Type B pancreatic cell (in vitro differentiated cells): ENCODE data around the gene XYLT1. TPM values are rescaled to one million over a fixed set of nuclear protein-coding genes. Genes with fewer than 3 reads are reported as not detected.

Experiments used
- DNase-seq: peaks from one replicate; pipeline ENCODE4 v3.0.0; 2021; ENCODE audit warnings: mixed read lengths; ENCODE audit not compliant: unreplicated experiment; ENCODE audit errors: extremely low spot score
- H3K27ac Mint-ChIP-seq: 2 replicates; pipeline ENCODE4 v1.8.0; 2021; ENCODE audit warnings: mild to moderate bottlenecking, mixed read lengths
- H3K27me3 Mint-ChIP-seq: 2 replicates; pipeline ENCODE4 v1.8.0; 2021; ENCODE audit warnings: mixed read lengths
- H3K36me3 Mint-ChIP-seq: 2 replicates; pipeline ENCODE4 v1.8.0; 2021; ENCODE audit warnings: mixed read lengths
- H3K4me1 Mint-ChIP-seq: one replicate; pipeline ENCODE4 v1.8.0; 2021; ENCODE audit warnings: mixed read lengths; ENCODE audit not compliant: unreplicated experiment
- H3K4me3 Mint-ChIP-seq: 2 replicates; pipeline ENCODE4 v1.8.0; 2021; ENCODE audit warnings: mild to moderate bottlenecking, mixed read lengths
- H3K9me3 Mint-ChIP-seq: 2 replicates; pipeline ENCODE4 v1.8.0; 2021; ENCODE audit warnings: mixed read lengths
- CTCF ChIP-seq: fragments of 200-600 bp; sonication (generic); conservative IDR thresholded peaks from 2 replicates; pipeline ENCODE4 v1.5.0; 2021; ENCODE audit warnings: antibody characterized with exemption, mild to moderate bottlenecking
- total RNA-seq: library from RNA; stranded (reverse); gene quantifications from 2 replicates; pipeline ENCODE4 v1.2.1, GENCODE V29; 2021; ENCODE audit warnings: low replicate concordance

XYLT1 gene
- total RNA-seq, 1 donor from 2014 or later = 14.9 TPM

- TF ChIP-seq CTCF = no peak
- peaks cover 6% of the 10 kb centered on the region for H3K27me3 Mint-ChIP-seq
- no peak overlapping the region for H3K4me3 Mint-ChIP-seq
- no peaks in the 10 kb centered on the region for H3K36me3 Mint-ChIP-seq
- DNase-seq = no peak
- H3K27ac Mint-ChIP-seq = no peak overlapping the region
- H3K9me3 Mint-ChIP-seq = peaks cover 8% of the 10 kb centered on the region
- H3K4me1 Mint-ChIP-seq = no peaks in the 10 kb centered on the region
These were observed 388.5 kb downstream of the XYLT1 start for GRCh38 chr16:17082095-17082882.

DNA sequence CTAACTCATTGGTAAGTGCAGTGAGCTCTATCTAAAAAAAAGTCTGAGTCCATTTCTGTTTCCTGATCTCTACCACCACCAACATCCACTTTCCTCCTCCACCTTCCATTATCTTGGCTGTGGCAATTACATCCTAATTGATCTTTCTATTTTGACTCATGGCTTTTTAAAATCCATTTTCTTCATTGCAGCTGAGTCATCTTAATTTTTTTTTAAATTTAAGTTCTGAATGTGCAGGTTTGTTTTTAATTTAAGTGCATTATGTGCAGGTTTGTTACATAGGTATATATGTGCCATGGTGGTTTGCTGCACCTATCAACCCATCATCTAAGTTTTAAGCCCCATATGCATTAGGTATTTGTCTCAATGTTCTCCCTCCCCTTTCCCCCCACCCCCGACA lies 390.7 kb downstream of the XYLT1 start:
- no peak overlapping the region for H3K27ac Mint-ChIP-seq
- H3K4me1 Mint-ChIP-seq = no peaks in the 10 kb centered on the region
- TF ChIP-seq CTCF = no peak
- no peak overlapping the region for H3K4me3 Mint-ChIP-seq
- no peaks in the 10 kb centered on the region for H3K36me3 Mint-ChIP-seq
- H3K27me3 Mint-ChIP-seq = peaks cover 6% of the 10 kb centered on the region
- DNase-seq = no peak
- peaks cover 8% of the 10 kb centered on the region for H3K9me3 Mint-ChIP-seq

GRCh38 chr16:17078931-17079631 lies 391.7 kb downstream of the XYLT1 start:
- peak; percentile 36 for TF ChIP-seq CTCF
- DNase-seq = no peak
- Mint-ChIP-seq H3K9me3 (peaks cover 8% of the 10 kb centered on the region), H3K4me1 (no peaks in the 10 kb centered on the region), H3K36me3 (no peaks in the 10 kb centered on the region), H3K27me3 (peaks cover 6% of the 10 kb centered on the region), H3K4me3 (no peak overlapping the region), H3K27ac (no peak overlapping the region)

DNA sequence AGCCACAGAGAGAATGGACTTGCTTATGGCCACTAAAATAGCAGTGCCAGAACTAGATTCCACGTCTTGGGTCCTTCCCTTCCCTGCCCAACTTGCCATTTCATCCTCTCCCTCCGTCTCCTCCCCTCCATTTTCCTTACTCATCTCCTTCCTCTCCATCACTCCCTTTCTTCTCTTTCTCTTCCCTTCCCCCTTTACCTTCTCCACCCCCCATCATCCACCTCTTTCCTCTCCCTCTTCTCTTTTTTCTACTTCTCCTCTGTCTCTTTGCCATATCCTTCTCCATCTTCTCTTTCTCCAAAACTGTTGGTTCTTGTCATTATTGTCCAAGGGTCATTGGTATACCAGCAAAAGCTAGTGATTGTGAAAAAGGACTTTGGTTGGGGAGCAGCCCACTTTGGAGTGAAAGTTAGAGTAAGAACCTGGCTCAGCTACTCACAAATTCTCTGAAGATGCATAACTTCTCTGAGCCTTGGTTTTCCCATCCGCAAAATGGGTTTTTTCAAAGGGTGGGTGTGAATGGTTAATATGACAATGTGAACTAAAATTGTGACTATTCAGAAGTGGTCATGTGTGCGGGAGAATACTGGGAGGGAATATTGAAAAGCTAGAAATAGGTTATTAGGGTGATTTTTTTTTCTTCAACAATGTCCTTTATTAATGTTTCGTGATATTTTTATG lies 393.8 kb downstream of the XYLT1 start:
- DNase-seq = no peak
- Mint-ChIP-seq H3K4me3 (no peak overlapping the region), H3K36me3 (no peaks in the 10 kb centered on the region), H3K4me1 (no peaks in the 10 kb centered on the region), H3K27me3 (peaks cover 15% of the 10 kb centered on the region), H3K9me3 (peaks cover 5% of the 10 kb centered on the region), H3K27ac (no peak overlapping the region)
- no peak for TF ChIP-seq CTCF

DNA sequence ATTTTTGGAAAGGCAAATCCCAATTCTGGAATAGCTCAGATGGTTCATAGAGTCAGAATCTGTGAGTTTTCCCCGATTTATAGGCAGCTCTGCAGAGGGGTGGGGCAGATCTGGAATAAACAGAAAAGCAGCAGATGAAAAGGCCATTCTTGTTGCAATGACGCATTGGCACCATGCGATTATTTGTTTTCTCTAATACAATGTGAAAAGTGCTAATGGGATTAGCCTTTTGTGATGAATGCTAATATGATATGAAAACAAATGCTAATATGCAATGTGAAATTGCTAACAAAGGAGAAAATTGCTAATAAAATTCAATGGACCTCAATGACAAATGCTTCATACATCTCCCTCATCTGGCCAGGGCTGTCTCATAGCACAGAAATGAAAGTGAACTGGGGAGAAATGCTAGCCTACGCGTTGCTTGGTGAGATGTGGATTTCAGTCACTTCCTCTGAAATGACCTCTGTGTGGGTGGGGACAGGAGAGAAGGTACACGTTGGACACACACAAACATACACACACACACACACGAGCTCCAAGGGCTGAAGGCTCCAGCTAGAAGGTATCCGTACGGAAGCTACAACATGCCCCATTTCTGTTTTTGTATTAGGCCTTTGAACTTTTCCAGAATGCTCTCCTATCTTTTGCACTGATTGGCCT lies 394.5 kb downstream of the XYLT1 start:
- DNase-seq = no peak
- Mint-ChIP-seq H3K4me1 (no peaks in the 10 kb centered on the region), H3K36me3 (no peaks in the 10 kb centered on the region), H3K27me3 (peaks cover 15% of the 10 kb centered on the region), H3K27ac (no peak overlapping the region), H3K4me3 (no peak overlapping the region), H3K9me3 (peaks cover 5% of the 10 kb centered on the region)
- TF ChIP-seq CTCF = no peak
